ENCODE data around the gene IL1RAPL2. TPM values are rescaled to one million over a fixed set of nuclear protein-coding genes. Genes with fewer than 3 reads are reported as not detected.

The IL1RAPL2 gene
- total and polyA plus RNA-seq, 2 of the 8 experiments (the other 6 are each of a cell fraction or from before 2014, with no cell fraction given) = 0.20 to 1.3 TPM

GRCh38 chrX:104953251-104953650 is 387.3 kb downstream of the IL1RAPL2 start:
- no peak overlapping the region for H3K4ac ChIP-seq (replicated peaks; ENCODE audit: insufficient read length, low read depth, low read length)
- no peak overlapping the region for H3K18ac ChIP-seq (ENCODE audit: extremely low read depth, low read length)
- no peaks in the 10 kb centered on the region for H3K9me3 ChIP-seq (ENCODE audit: insufficient read depth in 2 of 2, low read depth in 1 of 2, low read length in 1 of 2)
- H2BK120ac ChIP-seq (replicated peaks; ENCODE audit: low read depth, low read length) = no peak overlapping the region
- no peaks in the 10 kb centered on the region for H3K36me3 ChIP-seq (ENCODE audit: control insufficient read depth in 2 of 4, insufficient read depth in 4 of 4, low read length in 3 of 4)
- H3K4me2 ChIP-seq (ENCODE audit: insufficient read depth in 1 of 2, low read depth in 2 of 2, low read length in 2 of 2) = no peak overlapping the region
- no peak overlapping the region for H2AFZ ChIP-seq (ENCODE audit: low read length)
- H4K91ac ChIP-seq (replicated peaks; ENCODE audit: insufficient read length, low read length) = no peak overlapping the region
- no peak overlapping the region for H3K9ac ChIP-seq (replicated peaks in 1 of 4; ENCODE audit: extremely low read depth in 1 of 4, low read depth in 3 of 4, low read length in 3 of 4)
- no peak overlapping the region for H4K5ac ChIP-seq (ENCODE audit: insufficient read length, low read depth, low read length)
- H3K27ac ChIP-seq (ENCODE audit: low read depth, low read length) = no peak overlapping the region
- no peak overlapping the region for H3K56ac ChIP-seq (replicated peaks; ENCODE audit: insufficient read length, low read depth, low read length)
- H3K27me3 ChIP-seq (replicated peaks in 1 of 4; ENCODE audit: control insufficient read depth in 3 of 4, extremely low read depth in 1 of 4, insufficient read depth in 3 of 4, low read length in 3 of 4) = no peaks in the 10 kb centered on the region
- POLR2A ChIA-PET (ENCODE audit: partially characterized antibody) = no interaction called here
- no peak for FAIRE-seq
- no peak overlapping the region for H3K4me3 ChIP-seq (ENCODE audit: extremely low read depth in 1 of 4, insufficient read depth in 2 of 4, low read depth in 3 of 4, low read length in 4 of 4)
- H2BK20ac ChIP-seq (ENCODE audit: low read length) = no peak overlapping the region
- DNase-seq (ENCODE audit: low read depth in 1 of 2, low spot score in 2 of 2) = no peak
- H3K14ac ChIP-seq (ENCODE audit: insufficient read length) = no peak overlapping the region
- H2BK12ac ChIP-seq (ENCODE audit: low read depth, low read length) = no peak overlapping the region
- CTCF ChIA-PET (ENCODE audit: partially characterized antibody) = no interaction called here
- no peak for TF ChIP-seq CTBP2 (IDR thresholded peaks at IDR 0.05; ENCODE audit: borderline replicate concordance, insufficient read depth, insufficient read length, low read length)
- TF ChIP-seq SP4 (IDR thresholded peaks at IDR 0.05; ENCODE audit: low read length) = no peak
- TF ChIP-seq KDM1A (IDR thresholded peaks at IDR 0.05; ENCODE audit: borderline replicate concordance, low read length) = no peak
- TF ChIP-seq CBX5 (IDR thresholded peaks at IDR 0.05; ENCODE audit: low read depth, low read length) = no peak
- TF ChIP-seq TBP (IDR thresholded peaks at IDR 0.05; ENCODE audit: low read depth, low read length) = no peak
- TF ChIP-seq RNF2 (IDR thresholded peaks at IDR 0.05; ENCODE audit: borderline replicate concordance, low read depth, low read length, missing control alignments, poor library complexity, severe bottlenecking) = no peak
- TF ChIP-seq HDAC6 (IDR thresholded peaks at IDR 0.05; ENCODE audit: low read depth, low read length) = no peak
- TF ChIP-seq RBBP5 (IDR thresholded peaks at IDR 0.05; ENCODE audit: borderline replicate concordance, low read depth, low read length) = no peak
- no peak for TF ChIP-seq ASH2L (IDR thresholded peaks at IDR 0.05; ENCODE audit: low read length)
- no peak for TF ChIP-seq EGR1 (IDR thresholded peaks at IDR 0.05; ENCODE audit: borderline replicate concordance, low read depth, low read length)
- H3K79me1 ChIP-seq (ENCODE audit: low read depth, low read length) = no peaks in the 10 kb centered on the region
- no peaks in the 10 kb centered on the region for H3K79me2 ChIP-seq (ENCODE audit: control insufficient read depth in 1 of 2, insufficient read depth in 2 of 2, low read length in 2 of 2)
- H2BK15ac ChIP-seq (ENCODE audit: low read length) = no peak overlapping the region
- H2BK5ac ChIP-seq (ENCODE audit: low read depth, low read length) = no peak overlapping the region
- no peaks in the 10 kb centered on the region for H3K4me1 ChIP-seq (replicated peaks in 1 of 4; ENCODE audit: control insufficient read depth in 3 of 4, insufficient read depth in 4 of 4, low read length in 3 of 4)
- no peaks in the 10 kb centered on the region for H3K23me2 ChIP-seq (ENCODE audit: low read depth, low read length)
- no peak overlapping the region for H2AK5ac ChIP-seq (ENCODE audit: low read depth, low read length)
- H4K8ac ChIP-seq (ENCODE audit: extremely low read depth, insufficient read depth, low read length) = no peak overlapping the region
- no peak overlapping the region for H3K23ac ChIP-seq (ENCODE audit: insufficient read length)
- no peaks in the 10 kb centered on the region for H4K20me1 ChIP-seq (replicated peaks in 1 of 2; ENCODE audit: control insufficient read depth in 1 of 2, insufficient read depth in 2 of 2, low read length in 2 of 2)

Data from H1 (cell line).